Mesothelial cell of epicardium (in vitro differentiated cells): ENCODE measurements around the gene ZBTB40. TPM values are rescaled to one million over a fixed set of nuclear protein-coding genes. Genes with fewer than 3 reads are reported as not detected.

Source experiments
- DNase-seq, 2 experiments: peaks; one replicate each; pipeline ENCODE4 v3.0.0; 2021; ENCODE audit warnings: low spot score in 2 of 2; ENCODE audit not compliant: unreplicated experiment in 2 of 2
- H3K27ac Mint-ChIP-seq: 2 replicates; pipeline ENCODE4 v1.8.0; 2021; ENCODE audit warnings: mixed read lengths
- H3K27me3 Mint-ChIP-seq: 2 replicates; pipeline ENCODE4 v1.8.0; 2021; ENCODE audit warnings: low read depth, mixed read lengths
- H3K36me3 Mint-ChIP-seq: 2 replicates; pipeline ENCODE4 v1.8.0; 2021; ENCODE audit warnings: mixed read lengths
- H3K4me1 Mint-ChIP-seq: 2 replicates; pipeline ENCODE4 v1.8.0; 2021; ENCODE audit warnings: mixed read lengths
- H3K4me3 Mint-ChIP-seq: 2 replicates; pipeline ENCODE4 v1.8.0; 2021; ENCODE audit warnings: mild to moderate bottlenecking, moderate library complexity, mixed read lengths
- H3K9me3 Mint-ChIP-seq: 2 replicates; pipeline ENCODE4 v1.8.0; 2021; ENCODE audit warnings: mixed read lengths
- total RNA-seq: library from RNA; stranded (reverse); gene quantifications from 3 replicates; pipeline ENCODE4 v1.2.1, GENCODE V29; 2021
- TF ChIP-seq, protein P1 (sequence below): fragments of 200-600 bp; sonication (generic); IDR thresholded peaks from one replicate; pipeline ENCODE4 v1.5.0; 2021; ENCODE audit warnings: antibody characterized with exemption; ENCODE audit not compliant: unreplicated experiment

The ZBTB40 gene
- total RNA-seq, 1 donor from 2014 or later, result 24.8 TPM

DNA sequence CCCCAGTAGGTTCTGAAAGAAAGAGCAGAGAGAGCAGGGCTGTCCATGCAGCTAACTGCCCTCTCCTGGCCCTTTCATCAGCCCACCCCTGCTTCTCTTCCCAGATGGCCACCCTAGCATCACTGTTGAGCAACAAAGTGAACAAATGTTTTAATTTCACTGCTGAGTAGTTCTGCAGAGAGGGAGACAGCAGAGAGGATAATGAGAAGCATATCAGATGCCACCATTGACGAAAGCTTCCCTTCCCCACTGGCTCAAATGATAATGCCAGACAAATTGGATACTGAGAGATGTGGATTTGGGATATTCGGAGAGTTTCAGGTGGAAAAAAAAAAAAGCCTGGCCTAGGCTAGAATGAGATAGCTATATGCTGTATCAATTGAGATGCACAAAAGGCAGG is 46.8 kb downstream of the ZBTB40 start:
- no peak overlapping the region for H3K4me3 Mint-ChIP-seq

DNA sequence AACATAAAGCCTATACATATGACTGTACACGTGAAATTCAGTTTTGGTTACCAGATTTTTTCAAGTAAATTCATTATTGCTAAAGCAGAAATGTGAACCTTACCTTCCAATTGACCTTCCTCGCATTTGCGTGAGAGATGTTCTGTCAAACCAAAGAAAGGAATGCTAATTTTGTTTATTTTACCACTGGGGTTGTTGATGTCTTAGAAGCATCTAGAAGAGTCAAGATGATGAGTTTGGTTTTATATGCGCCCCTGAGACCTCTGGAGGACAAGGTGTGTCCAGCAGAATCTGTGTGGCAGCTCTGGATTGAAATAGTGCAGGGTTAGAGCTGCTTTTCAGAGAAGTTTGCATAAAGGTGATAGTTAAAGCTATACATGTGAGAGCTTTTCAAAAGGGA is 48.4 kb downstream of the ZBTB40 start:
- no peaks in the 10 kb centered on the region for H3K27me3 Mint-ChIP-seq
- TF ChIP-seq, protein P1, sequence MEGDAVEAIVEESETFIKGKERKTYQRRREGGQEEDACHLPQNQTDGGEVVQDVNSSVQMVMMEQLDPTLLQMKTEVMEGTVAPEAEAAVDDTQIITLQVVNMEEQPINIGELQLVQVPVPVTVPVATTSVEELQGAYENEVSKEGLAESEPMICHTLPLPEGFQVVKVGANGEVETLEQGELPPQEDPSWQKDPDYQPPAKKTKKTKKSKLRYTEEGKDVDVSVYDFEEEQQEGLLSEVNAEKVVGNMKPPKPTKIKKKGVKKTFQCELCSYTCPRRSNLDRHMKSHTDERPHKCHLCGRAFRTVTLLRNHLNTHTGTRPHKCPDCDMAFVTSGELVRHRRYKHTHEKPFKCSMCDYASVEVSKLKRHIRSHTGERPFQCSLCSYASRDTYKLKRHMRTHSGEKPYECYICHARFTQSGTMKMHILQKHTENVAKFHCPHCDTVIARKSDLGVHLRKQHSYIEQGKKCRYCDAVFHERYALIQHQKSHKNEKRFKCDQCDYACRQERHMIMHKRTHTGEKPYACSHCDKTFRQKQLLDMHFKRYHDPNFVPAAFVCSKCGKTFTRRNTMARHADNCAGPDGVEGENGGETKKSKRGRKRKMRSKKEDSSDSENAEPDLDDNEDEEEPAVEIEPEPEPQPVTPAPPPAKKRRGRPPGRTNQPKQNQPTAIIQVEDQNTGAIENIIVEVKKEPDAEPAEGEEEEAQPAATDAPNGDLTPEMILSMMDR, result no peak
- DNase-seq, result no peak
- H3K27ac Mint-ChIP-seq, result peak overlapping the region; percentile 0
- peaks cover 9% of the 10 kb centered on the region for H3K36me3 Mint-ChIP-seq
- H3K9me3 Mint-ChIP-seq, result no peaks in the 10 kb centered on the region
- H3K4me1 Mint-ChIP-seq, result peaks cover 32% of the 10 kb centered on the region
- no peak overlapping the region for H3K4me3 Mint-ChIP-seq

More for the DNA sequence above, 46.8 kb downstream of the ZBTB40 start:
- H3K4me1 Mint-ChIP-seq, result peaks cover 21% of the 10 kb centered on the region
- no peaks in the 10 kb centered on the region for H3K27me3 Mint-ChIP-seq
- TF ChIP-seq, protein P1, result no peak
- peaks cover 12% of the 10 kb centered on the region for H3K36me3 Mint-ChIP-seq
- H3K9me3 Mint-ChIP-seq, result peaks cover 4% of the 10 kb centered on the region
- no peak overlapping the region for H3K27ac Mint-ChIP-seq
- DNase-seq, result no peak

DNA sequence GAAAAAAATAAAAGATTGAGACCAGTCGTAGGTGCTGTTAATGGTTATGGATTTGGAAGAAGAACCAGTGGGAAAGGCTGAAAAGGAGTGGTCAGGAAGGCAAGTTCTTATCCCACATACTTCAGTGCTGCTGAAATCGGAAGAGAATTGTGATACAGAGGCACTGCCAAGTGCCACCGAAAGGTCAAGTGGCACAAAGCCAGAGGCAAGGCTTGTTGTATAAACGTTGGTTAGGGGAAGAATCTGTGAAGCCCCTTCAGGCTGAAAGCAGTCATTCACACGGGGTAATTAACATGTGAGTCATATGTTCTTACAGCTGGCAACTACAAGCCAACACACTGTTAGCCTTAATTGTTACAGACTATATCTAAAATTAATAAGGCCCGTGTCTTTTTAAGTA is 48.8 kb downstream of the ZBTB40 start:
- Mint-ChIP-seq H3K36me3 (peaks cover 9% of the 10 kb centered on the region), H3K27ac (peak overlapping the region; percentile 0), H3K4me3 (no peak overlapping the region), H3K9me3 (no peaks in the 10 kb centered on the region), H3K4me1 (peaks cover 32% of the 10 kb centered on the region), H3K27me3 (no peaks in the 10 kb centered on the region)
- TF ChIP-seq, protein P1, result no peak
- no peak for DNase-seq

DNA sequence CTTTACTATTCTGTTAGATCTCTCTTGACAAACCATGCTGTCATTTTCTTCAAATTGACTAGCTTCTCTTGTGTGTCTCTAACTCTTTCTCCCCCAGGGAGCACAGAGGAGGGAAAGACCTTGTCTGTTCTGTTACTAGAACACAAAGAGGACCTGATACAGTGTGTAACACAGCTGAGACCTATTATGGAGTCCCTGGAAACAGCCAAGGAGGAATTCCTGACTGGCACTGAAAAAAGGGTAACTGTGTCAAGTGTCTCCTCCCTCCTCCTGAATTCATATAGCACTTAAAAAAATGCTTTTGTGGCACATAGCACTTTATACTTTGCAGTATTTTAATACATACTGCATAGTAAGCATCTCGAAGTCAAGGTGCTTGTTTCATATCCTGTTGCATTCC is 50.6 kb downstream of the ZBTB40 start:
- TF ChIP-seq, protein P1, result no peak
- DNase-seq, result no peak
- peaks cover 32% of the 10 kb centered on the region for H3K4me1 Mint-ChIP-seq
- H3K27me3 Mint-ChIP-seq, result no peaks in the 10 kb centered on the region
- H3K36me3 Mint-ChIP-seq, result peaks cover 16% of the 10 kb centered on the region
- no peaks in the 10 kb centered on the region for H3K9me3 Mint-ChIP-seq
- no peak overlapping the region for H3K27ac Mint-ChIP-seq
- no peak overlapping the region for H3K4me3 Mint-ChIP-seq

DNA sequence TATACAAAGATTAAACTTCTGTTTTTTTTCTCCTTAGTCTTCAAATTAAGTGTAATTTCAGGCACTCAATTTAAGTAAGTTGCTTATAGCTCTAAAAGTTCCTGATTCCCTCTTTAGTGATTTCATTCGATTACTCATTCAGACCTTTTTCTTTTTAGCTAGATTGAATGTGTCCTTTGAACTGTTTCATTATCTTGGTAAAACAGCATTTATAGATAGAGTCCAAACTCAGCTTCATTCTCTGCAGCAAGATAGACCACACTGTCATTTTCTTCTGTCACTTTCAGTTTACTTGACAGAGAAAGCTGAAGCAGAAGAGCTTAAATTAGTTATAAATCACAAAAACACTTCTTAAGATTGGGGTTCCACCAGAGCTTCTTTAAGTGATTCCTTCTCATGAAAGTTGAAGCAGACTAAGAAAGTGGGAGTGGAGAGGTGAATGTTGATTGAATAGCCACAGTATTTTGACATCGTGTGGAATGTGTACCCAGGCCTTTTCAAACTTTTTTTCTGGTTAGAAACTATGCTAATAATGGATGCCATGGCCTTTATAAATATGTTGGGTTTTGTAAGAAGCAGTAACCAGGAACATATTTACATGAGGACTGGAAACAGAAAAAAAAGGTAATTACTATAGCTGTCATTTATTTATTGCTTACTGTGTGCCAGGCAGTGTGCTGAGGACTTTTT is 52.2 kb downstream of the ZBTB40 start:
- TF ChIP-seq, protein P1, result no peak
- no peaks in the 10 kb centered on the region for H3K27me3 Mint-ChIP-seq
- no peak for DNase-seq
- no peak overlapping the region for H3K4me3 Mint-ChIP-seq
- H3K4me1 Mint-ChIP-seq, result peaks cover 35% of the 10 kb centered on the region
- H3K9me3 Mint-ChIP-seq, result no peaks in the 10 kb centered on the region
- peak overlapping the region; percentile 18 for H3K27ac Mint-ChIP-seq
- peaks cover 27% of the 10 kb centered on the region for H3K36me3 Mint-ChIP-seq
